Neural cell (in vitro differentiated cells): ENCODE measurements around the gene ANKRD33B. TPM values are rescaled to one million over a fixed set of nuclear protein-coding genes. Genes with fewer than 3 reads are reported as not detected.
"Not testable (repeated sequence)": the region's sequence is repeated elsewhere in the genome, so short reads cannot be mapped to it uniquely, and the experiment has no call there.

Experiments
- H2AFZ ChIP-seq: fragments of 200-600, 300-800 bp; sonication (generic), shearing (Covaris generic); 2 replicates; pipeline ENCODE4 v1.6.0; 2014; ENCODE audit warnings: low read depth, mild to moderate bottlenecking, antibody characterized with exemption, low read length, moderate library complexity
- H3F3A ChIP-seq: fragments of 200-600 bp; shearing (Covaris generic); 2 replicates; pipeline ENCODE4 v1.6.1; 2016; ENCODE audit warnings: mild to moderate bottlenecking, moderate library complexity, mixed read lengths, antibody characterized with exemption, low read length; ENCODE audit not compliant: insufficient read depth, poor library complexity, severe bottlenecking
- H3K27ac ChIP-seq: fragments of 200-600, 300-800 bp; sonication (generic), shearing (Covaris generic); 2 replicates; pipeline ENCODE4 v1.5.1; 2014; ENCODE audit warnings: mild to moderate bottlenecking, low read length, moderate library complexity
- H3K27me3 ChIP-seq: fragments of 300-800, 200-600 bp; sonication (generic), shearing (Covaris generic); 2 replicates; pipeline ENCODE4 v1.6.0; 2014; ENCODE audit warnings: mild to moderate bottlenecking, low read depth, low read length, moderate library complexity; ENCODE audit not compliant: insufficient read depth
- H3K36me3 ChIP-seq: fragments of 300-800, 200-600 bp; sonication (generic), shearing (Covaris generic); 2 replicates; pipeline ENCODE4 v1.5.1; 2014; ENCODE audit warnings: mild to moderate bottlenecking, antibody characterized with exemption, low read length, moderate library complexity; ENCODE audit not compliant: insufficient read depth
- H3K4me2 ChIP-seq: fragments of 300-800, 200-600 bp; sonication (generic), shearing (Covaris generic); 2 replicates; pipeline ENCODE4 v1.6.0; 2014; ENCODE audit warnings: mild to moderate bottlenecking, low read length
- H3K4me3 ChIP-seq: fragments of 300-800, 200-600 bp; sonication (generic), shearing (Covaris generic); 2 replicates; pipeline ENCODE4 v1.5.1; 2014; ENCODE audit warnings: mild to moderate bottlenecking, low read length, moderate library complexity
- H3K79me2 ChIP-seq: fragments of 200-600 bp; shearing (Covaris generic); replicated peaks from 2 replicates; pipeline ENCODE4 v1.6.0; 2014; ENCODE audit warnings: mild to moderate bottlenecking, low read length, moderate library complexity; ENCODE audit not compliant: insufficient read depth
- H3K9ac ChIP-seq: fragments of 300-800, 200-600 bp; sonication (generic), shearing (Covaris generic); 2 replicates; pipeline ENCODE4 v1.6.1; 2016; ENCODE audit warnings: mild to moderate bottlenecking, low read length, mixed read lengths
- H3K9me2 ChIP-seq: fragments of 200-600 bp; shearing (Covaris generic); 2 replicates; pipeline ENCODE4 v1.6.1; 2016; ENCODE audit warnings: mild to moderate bottlenecking, low read length, mixed read lengths; ENCODE audit not compliant: insufficient read depth
- H3K9me3 ChIP-seq: fragments of 200-600, 300-800 bp; sonication (generic), shearing (Covaris generic); 2 replicates; pipeline ENCODE4 v1.6.1; 2016; ENCODE audit warnings: mild to moderate bottlenecking, mixed run types, low read length, moderate library complexity, mixed read lengths
- H4K20me1 ChIP-seq: fragments of 200-600 bp; shearing (Covaris generic); 2 replicates; pipeline ENCODE4 v1.6.1; 2016; ENCODE audit warnings: mild to moderate bottlenecking, mixed run types; ENCODE audit not compliant: insufficient read depth
- EP300 ChIP-seq: fragments of 450-650 bp; conservative IDR thresholded peaks from 2 replicates; pipeline ENCODE4 v1.6.1; 2014; ENCODE audit warnings: antibody characterized with exemption, mild to moderate bottlenecking, moderate library complexity; ENCODE audit not compliant: poor library complexity, severe bottlenecking
- EZH2 ChIP-seq: fragments of 200-600, 300-800 bp; shearing (Covaris generic), sonication (generic); IDR thresholded peaks from 2 replicates; pipeline ENCODE4 v1.6.1; 2014; ENCODE audit warnings: antibody characterized with exemption, low read length, borderline replicate concordance, mild to moderate bottlenecking; ENCODE audit not compliant: insufficient read depth, poor library complexity, severe bottlenecking
- MXI1 ChIP-seq: fragments of 450-650 bp; conservative IDR thresholded peaks from 2 replicates; pipeline ENCODE4 v1.6.1; 2014; ENCODE audit warnings: antibody characterized with exemption, mild to moderate bottlenecking; ENCODE audit not compliant: poor library complexity, severe bottlenecking
- POLR2AphosphoS5 ChIP-seq: IDR thresholded peaks from 2 replicates; pipeline ENCODE4 v1.6.1; 2012
- RAD21 ChIP-seq: fragments of 450-650 bp; conservative IDR thresholded peaks from 2 replicates; pipeline ENCODE4 v1.6.1; 2014; ENCODE audit warnings: antibody characterized with exemption, mild to moderate bottlenecking, moderate library complexity
- SMC3 ChIP-seq: fragments of 450-650 bp; conservative IDR thresholded peaks from 2 replicates; pipeline ENCODE4 v1.6.1; 2014; ENCODE audit warnings: antibody characterized with exemption, mild to moderate bottlenecking, moderate library complexity; ENCODE audit not compliant: poor library complexity
- TAF1 ChIP-seq: IDR thresholded peaks from 2 replicates; pipeline ENCODE4 v1.6.1; 2012; ENCODE audit warnings: low read depth
- polyA plus RNA-seq: library from polyadenylated mRNA; depleted of rRNA; stranded (reverse); fragments of >200 nt; gene quantifications from 2 replicates; pipeline ENCODE4 v1.2.3, GENCODE V29; 2014
- TF ChIP-seq, protein P1 (sequence below): fragments of 450-650 bp; IDR thresholded peaks from 2 replicates; pipeline ENCODE4 v1.5.1; 2014; ENCODE audit warnings: antibody characterized with exemption, mild to moderate bottlenecking, moderate library complexity; ENCODE audit not compliant: poor library complexity, severe bottlenecking
- TF ChIP-seq, protein P2 (sequence below): IDR thresholded peaks from 2 replicates; pipeline ENCODE4 v1.6.1; 2012; ENCODE audit warnings: borderline replicate concordance

The ANKRD33B gene
- polyA plus RNA-seq, 1 donor from 2014 or later = not detected

DNA sequence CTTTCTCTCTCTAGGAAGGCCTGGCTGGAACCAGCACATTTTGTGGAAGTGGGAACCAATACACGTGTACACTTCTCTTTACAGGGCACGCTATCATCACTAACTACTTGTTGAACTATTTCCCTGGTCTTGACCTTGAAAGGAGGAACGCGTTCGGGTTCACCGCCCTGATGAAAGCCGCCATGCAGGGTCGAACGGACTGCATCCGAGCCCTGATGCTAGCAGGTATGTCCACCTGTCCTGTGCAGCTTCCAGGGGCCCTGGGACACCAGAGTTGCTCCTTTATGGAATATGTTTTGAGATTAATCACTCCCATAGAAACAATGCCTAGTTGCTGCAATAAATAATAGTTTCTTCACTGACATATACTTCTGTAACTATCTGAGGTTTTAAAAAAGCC, 74.1 kb downstream of the ANKRD33B start:
- Histone ChIP-seq H3K36me3 (peaks cover 3% of the 10 kb centered on the region), H3F3A (no peaks in the 10 kb centered on the region), H3K4me3 (no peak overlapping the region), H4K20me1 (no peaks in the 10 kb centered on the region), H3K9ac (no peak overlapping the region), H3K27me3 (no peaks in the 10 kb centered on the region), H3K9me2 (no peaks in the 10 kb centered on the region), H3K27ac (no peak overlapping the region), H3K4me2 (no peak overlapping the region), H3K79me2 (no peaks in the 10 kb centered on the region), H2AFZ (no peak overlapping the region), H3K9me3 (no peaks in the 10 kb centered on the region)
- TF ChIP-seq EP300 = no peak
- TF ChIP-seq POLR2AphosphoS5 = no peak
- no peak for TF ChIP-seq SMC3

DNA sequence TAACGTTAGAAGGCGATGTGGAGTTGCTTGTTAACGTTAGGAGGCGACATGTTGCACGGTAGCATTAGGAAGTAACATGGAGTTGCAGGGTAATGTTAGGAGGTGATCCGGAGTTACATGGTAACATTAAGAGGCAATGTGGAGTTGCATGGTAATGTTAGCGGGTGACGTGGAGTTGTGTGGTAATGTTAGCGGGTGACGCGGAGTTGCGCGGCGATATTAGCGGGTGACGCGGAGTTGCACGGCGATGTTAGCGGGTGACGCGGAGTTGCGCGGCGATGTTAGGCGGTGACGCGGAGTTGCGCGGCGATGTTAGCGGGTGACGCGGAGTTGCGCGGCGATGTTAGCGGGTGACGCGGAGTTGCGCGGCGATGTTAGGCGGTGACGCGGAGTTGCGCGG, 74.9 kb downstream of the ANKRD33B start:
- H3K4me2 ChIP-seq, H2AFZ ChIP-seq, H3K27me3 ChIP-seq, H4K20me1 ChIP-seq, H3K9ac ChIP-seq, H3K27ac ChIP-seq, H3K36me3 ChIP-seq, H3K79me2 ChIP-seq, H3K4me3 ChIP-seq, H3K9me2 ChIP-seq, H3F3A ChIP-seq, H3K9me3 ChIP-seq: not testable (repeated sequence)

DNA sequence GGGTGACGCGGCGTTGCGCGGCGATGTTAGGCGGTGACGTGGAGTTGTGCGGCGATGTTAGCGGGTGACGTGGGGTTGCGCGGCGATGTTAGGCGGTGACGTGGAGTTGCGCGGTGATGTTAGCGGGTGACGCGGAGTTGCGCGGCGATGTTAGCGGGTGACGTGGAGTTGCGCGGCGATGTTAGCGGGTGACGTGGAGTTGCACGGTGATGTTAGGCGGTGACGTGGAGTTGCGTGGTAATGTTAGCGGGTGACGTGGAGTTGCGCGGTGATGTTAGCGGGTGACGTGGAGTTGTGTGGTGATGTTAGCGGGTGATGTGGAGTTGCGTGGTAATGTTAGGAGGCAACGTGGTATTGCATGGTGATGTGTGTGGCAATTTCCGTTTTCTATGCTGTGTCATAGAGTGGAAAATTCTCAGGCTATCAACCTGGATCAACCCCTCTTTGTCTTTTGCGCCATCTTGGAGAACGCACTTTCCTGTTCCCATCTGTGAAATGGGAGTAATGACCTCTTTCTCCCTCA, 76.0 kb downstream of the ANKRD33B start:
- Histone ChIP-seq H3K4me2 (no peak overlapping the region), H3K9ac (no peak overlapping the region), H4K20me1 (no peaks in the 10 kb centered on the region), H3K79me2 (no peaks in the 10 kb centered on the region), H3K27ac (no peak overlapping the region), H3K9me2 (no peaks in the 10 kb centered on the region), H2AFZ (no peak overlapping the region), H3K9me3 (no peaks in the 10 kb centered on the region), H3K4me3 (no peak overlapping the region), H3K27me3 (no peaks in the 10 kb centered on the region), H3F3A (no peaks in the 10 kb centered on the region), H3K36me3 (peaks cover 3% of the 10 kb centered on the region)
- TF ChIP-seq TAF1 = no peak
- TF ChIP-seq POLR2AphosphoS5 = no peak
- no peak for TF ChIP-seq EP300
- TF ChIP-seq RAD21 = no peak
- no peak for TF ChIP-seq SMC3
- TF ChIP-seq EZH2 = no peak
- TF ChIP-seq, protein P1, sequence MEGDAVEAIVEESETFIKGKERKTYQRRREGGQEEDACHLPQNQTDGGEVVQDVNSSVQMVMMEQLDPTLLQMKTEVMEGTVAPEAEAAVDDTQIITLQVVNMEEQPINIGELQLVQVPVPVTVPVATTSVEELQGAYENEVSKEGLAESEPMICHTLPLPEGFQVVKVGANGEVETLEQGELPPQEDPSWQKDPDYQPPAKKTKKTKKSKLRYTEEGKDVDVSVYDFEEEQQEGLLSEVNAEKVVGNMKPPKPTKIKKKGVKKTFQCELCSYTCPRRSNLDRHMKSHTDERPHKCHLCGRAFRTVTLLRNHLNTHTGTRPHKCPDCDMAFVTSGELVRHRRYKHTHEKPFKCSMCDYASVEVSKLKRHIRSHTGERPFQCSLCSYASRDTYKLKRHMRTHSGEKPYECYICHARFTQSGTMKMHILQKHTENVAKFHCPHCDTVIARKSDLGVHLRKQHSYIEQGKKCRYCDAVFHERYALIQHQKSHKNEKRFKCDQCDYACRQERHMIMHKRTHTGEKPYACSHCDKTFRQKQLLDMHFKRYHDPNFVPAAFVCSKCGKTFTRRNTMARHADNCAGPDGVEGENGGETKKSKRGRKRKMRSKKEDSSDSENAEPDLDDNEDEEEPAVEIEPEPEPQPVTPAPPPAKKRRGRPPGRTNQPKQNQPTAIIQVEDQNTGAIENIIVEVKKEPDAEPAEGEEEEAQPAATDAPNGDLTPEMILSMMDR = no peak
- TF ChIP-seq MXI1 = no peak
- TF ChIP-seq, protein P2, sequence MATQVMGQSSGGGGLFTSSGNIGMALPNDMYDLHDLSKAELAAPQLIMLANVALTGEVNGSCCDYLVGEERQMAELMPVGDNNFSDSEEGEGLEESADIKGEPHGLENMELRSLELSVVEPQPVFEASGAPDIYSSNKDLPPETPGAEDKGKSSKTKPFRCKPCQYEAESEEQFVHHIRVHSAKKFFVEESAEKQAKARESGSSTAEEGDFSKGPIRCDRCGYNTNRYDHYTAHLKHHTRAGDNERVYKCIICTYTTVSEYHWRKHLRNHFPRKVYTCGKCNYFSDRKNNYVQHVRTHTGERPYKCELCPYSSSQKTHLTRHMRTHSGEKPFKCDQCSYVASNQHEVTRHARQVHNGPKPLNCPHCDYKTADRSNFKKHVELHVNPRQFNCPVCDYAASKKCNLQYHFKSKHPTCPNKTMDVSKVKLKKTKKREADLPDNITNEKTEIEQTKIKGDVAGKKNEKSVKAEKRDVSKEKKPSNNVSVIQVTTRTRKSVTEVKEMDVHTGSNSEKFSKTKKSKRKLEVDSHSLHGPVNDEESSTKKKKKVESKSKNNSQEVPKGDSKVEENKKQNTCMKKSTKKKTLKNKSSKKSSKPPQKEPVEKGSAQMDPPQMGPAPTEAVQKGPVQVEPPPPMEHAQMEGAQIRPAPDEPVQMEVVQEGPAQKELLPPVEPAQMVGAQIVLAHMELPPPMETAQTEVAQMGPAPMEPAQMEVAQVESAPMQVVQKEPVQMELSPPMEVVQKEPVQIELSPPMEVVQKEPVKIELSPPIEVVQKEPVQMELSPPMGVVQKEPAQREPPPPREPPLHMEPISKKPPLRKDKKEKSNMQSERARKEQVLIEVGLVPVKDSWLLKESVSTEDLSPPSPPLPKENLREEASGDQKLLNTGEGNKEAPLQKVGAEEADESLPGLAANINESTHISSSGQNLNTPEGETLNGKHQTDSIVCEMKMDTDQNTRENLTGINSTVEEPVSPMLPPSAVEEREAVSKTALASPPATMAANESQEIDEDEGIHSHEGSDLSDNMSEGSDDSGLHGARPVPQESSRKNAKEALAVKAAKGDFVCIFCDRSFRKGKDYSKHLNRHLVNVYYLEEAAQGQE = no peak
